H1 (cell line): ENCODE measurements around the gene KRT85. TPM values are rescaled to one million over a fixed set of nuclear protein-coding genes. Genes with fewer than 3 reads are reported as not detected.

ENCODE experiments used
- ATF2 ChIP-seq: IDR thresholded peaks from 2 replicates; pipeline ENCODE4 v1.6.1; 2012; ENCODE audit warnings: low read length, inconsistent platforms
- CHD7 ChIP-seq: fragments of 300-600 bp; sonication (generic); IDR thresholded peaks from 2 replicates; pipeline ENCODE4 v1.7.1; 2012; ENCODE audit warnings: low read length, moderate library complexity, mild to moderate bottlenecking, inconsistent platforms; ENCODE audit not compliant: insufficient replicate concordance
- EP300 ChIP-seq, 2 experiments: IDR thresholded peaks; 1 replicate in 1 of 2; 2 replicates in 1 of 2; pipeline ENCODE4 v1.6.1; 2011 to 2012; ENCODE audit warnings: low read depth in 2 of 2, low read length in 2 of 2, mild to moderate bottlenecking in 2 of 2, borderline replicate concordance in 1 of 2, inconsistent platforms in 1 of 2, moderate library complexity in 1 of 2
- GTF2F1 ChIP-seq: IDR thresholded peaks from 2 replicates; pipeline ENCODE4 v1.6.1; 2012; ENCODE audit warnings: low read depth, low read length, improper control_type of control experiment, borderline replicate concordance
- KDM4A ChIP-seq: IDR thresholded peaks from one replicate; pipeline ENCODE4 v1.7.1; 2012; ENCODE audit warnings: low read depth, mild to moderate bottlenecking, moderate library complexity, low read length, inconsistent platforms; ENCODE audit not compliant: severe bottlenecking
- PHF8 ChIP-seq: fragments of 200-600 bp; sonication (generic); conservative IDR thresholded peaks from 2 replicates; pipeline ENCODE4 v1.7.1; 2012; ENCODE audit warnings: low read depth, mild to moderate bottlenecking, inconsistent platforms, low read length, moderate library complexity
- POLR2A ChIP-seq, 2 experiments: IDR thresholded peaks; 1 replicate in 1 of 2; 2 replicates in 1 of 2; pipeline ENCODE4 v1.6.1; 2011; ENCODE audit warnings: low read depth in 2 of 2, low read length in 2 of 2, mild to moderate bottlenecking in 2 of 2; ENCODE audit errors: control extremely low read depth in 1 of 2
- RXRA ChIP-seq: IDR thresholded peaks from 2 replicates; pipeline ENCODE4 v1.6.1; 2011; ENCODE audit warnings: low read depth, mild to moderate bottlenecking, low read length, moderate library complexity; ENCODE audit not compliant: insufficient read depth
- SP1 ChIP-seq: IDR thresholded peaks from 2 replicates; pipeline ENCODE4 v1.6.1; 2011; ENCODE audit warnings: low read depth, low read length
- SP4 ChIP-seq: IDR thresholded peaks from 2 replicates; pipeline ENCODE4 v1.6.1; 2012; ENCODE audit warnings: low read length, inconsistent platforms
- polyA plus RNA-seq, 7 experiments: library from polyadenylated mRNA; depleted of rRNA in 3 of 7; stranded (reverse) in 5 of 7; unstranded in 2 of 7; fragments of >200 nt in 5 of 7; fragments of 200-250 nt in 2 of 7; gene quantifications; 1 replicate in 5 of 7; 2 replicates in 1 of 7; 4 replicates in 1 of 7; pipeline versions ENCODE4 v1.2.1 to v1.2.3, GENCODE V29; 2011 to 2013; ENCODE audit warnings: missing spikeins in 2 of 7, mixed read lengths in 2 of 7
- total RNA-seq: library from RNA; stranded (reverse); fragmentation: NEBNext Ultra II Directional; extraction: Animal tissue kit (Norgen Biotek cat#: 25700); gene quantifications from 2 replicates; pipeline ENCODE4 v1.2.1, GENCODE V29; 2021

KRT85 gene
- total and polyA plus RNA-seq, 2 of the 8 experiments (the other 6 are each of a cell fraction or from before 2014, with no cell fraction given): not detected

- TF ChIP-seq CHD7 (no peak), SP1 (no peak), GTF2F1 (no peak), EP300 (IDR thresholded peaks at IDR 0.05; ENCODE audit: borderline replicate concordance in 1 of 2, low read depth in 2 of 2, low read length in 2 of 2) (no peak), PHF8 (no peak), RXRA (no peak), KDM4A (no peak), SP4 (no peak), POLR2A (IDR thresholded peaks at IDR 0.05; ENCODE audit: control extremely low read depth in 1 of 2, low read depth in 2 of 2, low read length in 2 of 2) (no peak), ATF2 (no peak)
- TF ChIP-seq, all 59 proteins: peak for 0
These were observed 12.3 kb upstream of the KRT85 start (continued) for GRCh38 chr12:52379536-52379935.
